Heart left ventricle (tissue), 16 donors: ENCODE data around the gene GPRIN2. TPM values are rescaled to one million over a fixed set of nuclear protein-coding genes. Genes with fewer than 3 reads are reported as not detected.
A peak's percentile ranks its signal among the peaks of the same experiment; 100 is the strongest.
"Not testable (repeated sequence)": the region's sequence is repeated elsewhere in the genome, so short reads cannot be mapped to it uniquely, and the experiment has no call there.

Experiments
- ATAC-seq, 4 donors: fragments of 200-7000 bp; cut with Tn5 transposase; one replicate each; pipeline ENCODE4 v1.9.1; 2020 to 2022; ENCODE audit warnings: moderate library complexity in 4 of 4, mild to moderate bottlenecking in 3 of 4, moderate number of reproducible peaks in 1 of 4
- DNase-seq, 5 donors: peaks; one replicate each; pipeline ENCODE4 v3.0.0-alpha.2; 2020
- H3K27ac ChIP-seq, 12 donors: fragments of 200-600 bp; sonication (generic) in 4 of 12; one replicate each; pipeline versions ENCODE4 v1.5.0 to v1.8.0; 2016 to 2022; ENCODE audit warnings: mild to moderate bottlenecking in 2 of 12
- H3K27me3 ChIP-seq, 9 donors: fragments of 200-600 bp; sonication (generic) in 2 of 9; one replicate each; pipeline versions ENCODE4 v1.5.1 to v1.8.0; 2016 to 2022; ENCODE audit warnings: mild to moderate bottlenecking in 3 of 9
- H3K36me3 ChIP-seq, 9 donors: fragments of 200-600 bp; sonication (generic) in 2 of 9; one replicate each; pipeline versions ENCODE4 v1.5.0 to v1.8.0; 2018 to 2022; ENCODE audit warnings: mild to moderate bottlenecking in 2 of 9
- H3K4me1 ChIP-seq, 12 donors: fragments of 200-600 bp; sonication (generic) in 4 of 12; one replicate each; pipeline versions ENCODE4 v1.5.0 to v1.8.0; 2016 to 2022; ENCODE audit warnings: mild to moderate bottlenecking in 3 of 12
- H3K4me3 ChIP-seq, 12 donors: fragments of 200-600 bp; sonication (generic) in 4 of 12; one replicate each; pipeline versions ENCODE4 v1.5.0 to v1.8.0; 2017 to 2022; ENCODE audit warnings: mild to moderate bottlenecking in 9 of 12, moderate library complexity in 4 of 12
- H3K9me3 ChIP-seq, 12 donors: fragments of 200-600 bp; sonication (generic) in 4 of 12; one replicate each; pipeline versions ENCODE4 v1.5.0 to v1.8.0; 2016 to 2022; ENCODE audit warnings: mild to moderate bottlenecking in 1 of 12
- CTCF ChIP-seq, 12 donors: fragments of 200-600 bp; sonication (generic) in 4 of 12; IDR thresholded peaks; one replicate each; pipeline versions ENCODE4 v1.5.0 to v1.8.0; 2018 to 2022; ENCODE audit warnings: antibody characterized with exemption in 12 of 12, mild to moderate bottlenecking in 5 of 12
- POLR2A ChIP-seq, 2 donors: fragments of 450-650 bp; IDR thresholded peaks; one replicate each; pipeline ENCODE4 v1.6.1; 2017; ENCODE audit warnings: antibody characterized with exemption in 2 of 2, mild to moderate bottlenecking in 2 of 2, moderate library complexity in 2 of 2
- WGBS, 4 donors: extraction: QIAGEN DNeasy Blood & Tissue Kit in 2 of 4; methylation state at CpG; one replicate each; pipeline versions ENCODE4 v1.1.5 to v1.1.7; 2013 to 2018; 5-methylcytosine and 5-hydroxymethylcytosine counted together
- intact Hi-C, 10 donors: fragments of 100-400 bp; cut with DNase I; formaldehyde crosslinking; loops; one replicate each; pipeline versions ENCODE4 v1.11.1 to v1.14.2; 2022
- polyA plus RNA-seq, 2 donors: library from polyadenylated mRNA; stranded (reverse); fragments of 200-250 nt; gene quantifications; one replicate each; pipeline ENCODE4 v1.2.3, GENCODE V29; 2013
- total RNA-seq, 9 donors: library from RNA; depleted of rRNA in 2 of 9; stranded (reverse); fragments of >200 nt in 2 of 9; fragmentation: NEBNext Ultra II Directional in 3 of 9; extraction: Animal tissue kit (Norgen Biotek cat#: 25700) in 3 of 9; gene quantifications; one replicate each; pipeline versions ENCODE4 v1.1.0 to v1.2.4, GENCODE V29; 2016 to 2023
- donor health status: ischemic (EF 13 %, LVEDD 7.1; RV severe dilation, severe dysfunction).
- donor health status: healthy with polysubstance abuse.
- donor health status: DM: no; HTN: yes; CAD: no.
- donor health status: DM: no; HTN: no; CAD: no.
- donor health status: ischemic (EF 25% LVEDD 6.9; RV normal size, moderate dysfunction).
- donor health status: ischemic (EF 25% LVEDD 5.7; RV mildly dilated, moderate dysfunction).
- donor health status: healthy.
- donor health status: DM: yes; HTN: yes; CAD: no.
- donor health status: ischemic (EF 35%, LVEDD 5.7; RV mildly dilated, moderate dysfunction).
- donor health status: nonischemic (EF 11% LVEDD 7.7; RV severe dilation, severe dysfunction).
- donor health status: DM: yes; HTN: yes; CAD: no.
- donor health status: PGD.
- donor health status: ischemic (EF 29% LVEDD 5.4; RV normal size, mild dysfunction).
- donor health status: nonischemic (EF 23%, LVEDD 6.1; RV moderate dilation, normal function).

The GPRIN2 gene
- total and polyA plus RNA-seq, 11 donors: 0.50 TPM; not detected in 10

- intact Hi-C loops: no loop called here
- H3K9me3 ChIP-seq: no peaks in the 10 kb centered on the region
- H3K27ac ChIP-seq: no peak overlapping the region
- TF ChIP-seq POLR2A (IDR thresholded peaks at IDR 0.05) (no peak), CTCF (IDR thresholded peaks at IDR 0.05) (no peak)
- H3K4me1 ChIP-seq: no peaks in the 10 kb centered on the region
- H3K27me3 ChIP-seq: peaks cover 0 to 34% (median 0%) of the 10 kb centered on the region in 9 donors
- peak in 3 of 5 donors; percentile 9 to 39 (median 19) for DNase-seq
- no peaks in the 10 kb centered on the region for H3K36me3 ChIP-seq
- 80 to 86% (median 83%) methylated on average over 18 of the region's 18 CpGs for WGBS, 4 donors
- ATAC-seq: peak in 1 of 4 donors; percentile 41
- H3K4me3 ChIP-seq: no peak overlapping the region
Observed at GRCh38 chr10:46530249-46531186, 25.9 kb downstream of the GPRIN2 start.

DNA sequence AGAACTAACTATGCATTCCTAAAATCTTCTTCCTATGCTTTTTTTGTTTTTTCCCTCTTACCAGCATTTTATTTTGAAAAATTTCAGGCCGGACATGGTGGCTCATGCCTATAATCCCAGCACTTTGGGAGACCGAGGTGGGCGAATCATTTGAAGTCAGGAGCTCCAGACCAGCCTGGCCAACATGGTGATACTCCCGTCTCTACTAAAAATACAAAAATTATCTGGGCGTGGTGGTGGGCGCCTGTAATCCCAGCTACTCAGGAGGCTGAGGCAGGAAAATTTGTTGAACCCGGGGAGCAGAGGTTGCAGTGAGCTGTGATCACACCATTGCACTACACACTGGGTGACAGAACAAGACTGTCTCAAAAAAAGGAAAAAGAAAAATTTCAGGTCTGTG lies 26.7 kb downstream of the GPRIN2 start:
- peak in 1 of 5 donors; percentile 3 for DNase-seq
- WGBS, 4 donors: 83 to 88% (median 85%) methylated on average over 7 of the region's 7 CpGs
- H3K36me3 ChIP-seq, H3K4me1 ChIP-seq, H3K4me3 ChIP-seq, ATAC-seq, H3K27ac ChIP-seq, H3K9me3 ChIP-seq: not testable (repeated sequence)
- peaks cover 0 to 29% (median 0%) of the 10 kb centered on the region in 9 donors for H3K27me3 ChIP-seq
- intact Hi-C loops: loop anchor here in 1 of 10 donors (2.0 kb wide), 1 partner anchor 15 kb away; no protein-coding TSS in a partner anchor

GRCh38 chr10:46528675-46529615 lies 27.5 kb downstream of the GPRIN2 start:
- ATAC-seq (peak in 1 of 4 donors; percentile 6), DNase-seq (peak in 2 of 5 donors; percentile 13 to 51)
- no peaks in the 10 kb centered on the region for H3K9me3 ChIP-seq
- H3K4me1 ChIP-seq: peaks cover 0 to 2% (median 0%) of the 10 kb centered on the region in 12 donors
- no peaks in the 10 kb centered on the region for H3K36me3 ChIP-seq
- WGBS, 4 donors: 82 to 85% (median 84%) methylated on average over 9 of the region's 9 CpGs
- no peak overlapping the region for H3K4me3 ChIP-seq
- intact Hi-C loops: loop anchor here in 1 of 10 donors (2.0 kb wide), 1 partner anchor 16 kb away; no protein-coding TSS in a partner anchor
- TF ChIP-seq CTCF (IDR thresholded peaks at IDR 0.05) (no peak), POLR2A (IDR thresholded peaks at IDR 0.05) (no peak)
- H3K27me3 ChIP-seq: peaks cover 0 to 21% (median 0%) of the 10 kb centered on the region in 9 donors
- no peak overlapping the region for H3K27ac ChIP-seq

DNA sequence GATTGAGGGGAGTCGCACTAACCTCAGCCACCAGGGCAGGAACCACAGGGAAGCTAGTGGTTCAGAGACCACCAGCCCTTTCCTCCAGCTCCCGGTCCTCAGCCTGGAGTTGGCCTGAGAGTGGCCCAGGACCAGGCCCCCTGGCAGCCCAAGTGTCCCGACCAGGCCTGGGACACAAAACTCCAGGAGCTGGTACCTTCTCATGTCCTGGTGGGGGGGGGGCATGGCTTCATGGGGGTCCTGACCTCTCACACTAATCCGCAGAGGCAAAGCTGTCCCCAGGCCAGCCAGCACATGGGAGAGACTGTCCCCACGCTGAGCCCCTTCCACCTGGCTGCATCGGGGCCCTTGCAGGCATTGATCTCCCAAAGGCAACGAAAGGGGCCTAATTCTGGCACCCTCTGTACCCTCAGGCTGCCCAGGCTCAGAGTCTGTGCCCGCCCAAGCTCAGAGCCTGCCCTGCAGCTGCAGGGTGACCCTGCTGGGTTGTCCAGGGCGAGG lies 28.2 kb downstream of the GPRIN2 start:
- 89 to 91% (median 90%) methylated on average over 9 of the region's 9 CpGs for WGBS, 4 donors
- Histone ChIP-seq H3K4me3 (no peak overlapping the region), H3K27me3 (peaks cover 0 to 20% (median 0%) of the 10 kb centered on the region in 9 donors), H3K9me3 (no peaks in the 10 kb centered on the region), H3K27ac (no peak overlapping the region), H3K4me1 (peaks cover 0 to 7% (median 0%) of the 10 kb centered on the region in 12 donors), H3K36me3 (no peaks in the 10 kb centered on the region)
- TF ChIP-seq CTCF (IDR thresholded peaks at IDR 0.05) (no peak), POLR2A (IDR thresholded peaks at IDR 0.05) (no peak)
- ATAC-seq (peak in 2 of 4 donors; percentile 8 to 15), DNase-seq (peak in 3 of 5 donors; percentile 21 to 53 (median 38))
- intact Hi-C loops: loop anchor here in 1 of 10 donors (2.0 kb wide), 1 partner anchor 17 kb away; no protein-coding TSS in a partner anchor
